OCI-LY3 (cell line): ENCODE measurements around the gene CTNNA3.
A peak's percentile ranks its signal among the peaks of the same experiment; 100 is the strongest.

Source experiments
- EZH2phosphoT487 ChIP-seq: fragments of 200-600 bp; shearing (Covaris generic); IDR thresholded peaks from 2 replicates; pipeline ENCODE4 v1.6.1; 2018; ENCODE audit warnings: antibody characterized with exemption, mixed run types, low read depth
- TF ChIP-seq, protein P1 (sequence below): fragments of 200-600, 300-600 bp; sonication (generic); IDR thresholded peaks from 2 replicates; pipeline ENCODE4 v1.5.1; 2014; ENCODE audit warnings: antibody characterized with exemption, low read length, low read depth

DNA sequence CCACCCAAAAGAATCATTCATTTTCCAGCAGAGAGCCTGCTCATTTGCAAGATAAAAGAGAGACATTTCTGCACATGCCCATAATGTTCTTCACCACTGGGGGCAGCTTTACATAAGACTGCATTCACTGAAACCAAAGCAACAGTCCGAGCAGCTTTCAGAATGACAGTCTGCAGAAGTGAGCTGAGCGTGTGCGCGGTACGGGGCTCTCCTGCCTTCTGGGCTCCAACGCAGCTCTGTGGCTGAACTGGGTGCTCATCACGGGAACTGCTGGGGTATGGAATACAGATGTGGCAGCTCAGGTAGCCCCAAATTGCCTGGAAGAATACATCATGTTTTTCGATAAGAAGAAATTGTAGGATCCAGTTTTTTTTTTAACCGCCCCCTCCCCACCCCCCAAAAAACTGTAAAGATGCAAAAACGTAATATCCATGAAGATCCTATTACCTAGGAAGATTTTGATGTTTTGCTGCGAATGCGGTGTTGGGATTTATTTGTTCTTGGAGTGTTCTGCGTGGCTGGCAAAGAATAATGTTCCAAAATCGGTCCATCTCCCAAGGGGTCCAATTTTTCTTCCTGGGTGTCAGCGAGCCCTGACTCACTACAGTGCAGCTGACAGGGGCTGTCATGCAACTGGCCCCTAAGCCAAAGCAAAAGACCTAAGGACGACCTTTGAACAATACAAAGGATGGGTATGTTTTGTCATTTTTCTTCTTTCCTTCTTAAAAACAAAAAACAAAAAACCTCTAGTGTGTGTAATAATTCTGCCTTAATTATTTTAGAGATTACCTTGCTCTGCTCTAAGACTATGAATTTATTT, 769.9 kb downstream of the CTNNA3 start, which contains the start of gene LRRTM3:
- TF ChIP-seq, protein P1, sequence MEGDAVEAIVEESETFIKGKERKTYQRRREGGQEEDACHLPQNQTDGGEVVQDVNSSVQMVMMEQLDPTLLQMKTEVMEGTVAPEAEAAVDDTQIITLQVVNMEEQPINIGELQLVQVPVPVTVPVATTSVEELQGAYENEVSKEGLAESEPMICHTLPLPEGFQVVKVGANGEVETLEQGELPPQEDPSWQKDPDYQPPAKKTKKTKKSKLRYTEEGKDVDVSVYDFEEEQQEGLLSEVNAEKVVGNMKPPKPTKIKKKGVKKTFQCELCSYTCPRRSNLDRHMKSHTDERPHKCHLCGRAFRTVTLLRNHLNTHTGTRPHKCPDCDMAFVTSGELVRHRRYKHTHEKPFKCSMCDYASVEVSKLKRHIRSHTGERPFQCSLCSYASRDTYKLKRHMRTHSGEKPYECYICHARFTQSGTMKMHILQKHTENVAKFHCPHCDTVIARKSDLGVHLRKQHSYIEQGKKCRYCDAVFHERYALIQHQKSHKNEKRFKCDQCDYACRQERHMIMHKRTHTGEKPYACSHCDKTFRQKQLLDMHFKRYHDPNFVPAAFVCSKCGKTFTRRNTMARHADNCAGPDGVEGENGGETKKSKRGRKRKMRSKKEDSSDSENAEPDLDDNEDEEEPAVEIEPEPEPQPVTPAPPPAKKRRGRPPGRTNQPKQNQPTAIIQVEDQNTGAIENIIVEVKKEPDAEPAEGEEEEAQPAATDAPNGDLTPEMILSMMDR: peak; percentile 60
- no peak for TF ChIP-seq EZH2phosphoT487
